ENCODE data around the gene RBM4B.

DNA sequence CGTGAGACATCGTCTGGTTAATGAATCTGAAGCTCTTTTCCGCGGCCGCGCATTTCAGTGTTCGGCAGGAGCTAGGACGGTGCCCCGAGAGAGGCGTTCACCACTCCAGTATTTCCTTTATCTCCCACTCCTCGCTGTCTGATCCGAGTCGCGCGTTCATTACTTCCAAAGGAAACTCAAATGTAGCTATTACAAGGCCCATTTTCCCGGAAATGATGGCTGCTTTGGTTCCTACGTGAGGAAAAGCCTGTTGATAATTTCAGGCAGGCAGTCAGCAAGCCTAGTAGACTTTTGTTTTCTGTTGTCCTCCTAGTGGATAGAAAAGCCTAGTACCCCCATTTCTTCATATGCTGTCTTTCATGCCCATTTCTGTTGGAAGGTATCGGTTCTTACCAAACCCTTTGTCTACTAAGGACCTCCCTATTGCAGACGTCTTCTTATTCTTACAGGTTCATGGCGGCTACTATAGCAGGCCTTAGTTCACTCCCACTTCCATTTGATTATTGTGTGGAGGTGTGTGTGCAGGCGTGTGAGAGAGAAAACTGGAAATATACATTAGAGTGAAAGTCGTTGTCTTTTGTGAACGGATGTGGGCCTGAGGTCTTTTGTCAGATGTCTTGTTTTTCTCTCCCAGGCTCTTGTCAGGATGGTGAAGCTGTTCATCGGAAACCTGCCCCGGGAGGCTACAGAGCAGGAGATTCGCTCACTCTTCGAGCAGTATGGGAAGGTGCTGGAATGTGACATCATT is 38.4 kb downstream of the RBM4B start:
- peak in 1 of 3 donors; percentile 42 for TF ChIP-seq POLR2AphosphoS5 (IDR thresholded peaks at IDR 0.05)
- TF ChIP-seq, protein P1, sequence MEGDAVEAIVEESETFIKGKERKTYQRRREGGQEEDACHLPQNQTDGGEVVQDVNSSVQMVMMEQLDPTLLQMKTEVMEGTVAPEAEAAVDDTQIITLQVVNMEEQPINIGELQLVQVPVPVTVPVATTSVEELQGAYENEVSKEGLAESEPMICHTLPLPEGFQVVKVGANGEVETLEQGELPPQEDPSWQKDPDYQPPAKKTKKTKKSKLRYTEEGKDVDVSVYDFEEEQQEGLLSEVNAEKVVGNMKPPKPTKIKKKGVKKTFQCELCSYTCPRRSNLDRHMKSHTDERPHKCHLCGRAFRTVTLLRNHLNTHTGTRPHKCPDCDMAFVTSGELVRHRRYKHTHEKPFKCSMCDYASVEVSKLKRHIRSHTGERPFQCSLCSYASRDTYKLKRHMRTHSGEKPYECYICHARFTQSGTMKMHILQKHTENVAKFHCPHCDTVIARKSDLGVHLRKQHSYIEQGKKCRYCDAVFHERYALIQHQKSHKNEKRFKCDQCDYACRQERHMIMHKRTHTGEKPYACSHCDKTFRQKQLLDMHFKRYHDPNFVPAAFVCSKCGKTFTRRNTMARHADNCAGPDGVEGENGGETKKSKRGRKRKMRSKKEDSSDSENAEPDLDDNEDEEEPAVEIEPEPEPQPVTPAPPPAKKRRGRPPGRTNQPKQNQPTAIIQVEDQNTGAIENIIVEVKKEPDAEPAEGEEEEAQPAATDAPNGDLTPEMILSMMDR (IDR thresholded peaks at IDR 0.05) = no peak
- no peak for TF ChIP-seq POLR2A (IDR thresholded peaks at IDR 0.05)

Measured in stomach (tissue), 4 donors.